Natural killer cell (primary cell): ENCODE measurements around the gene CXCR2. TPM values are rescaled to one million over a fixed set of nuclear protein-coding genes. Genes with fewer than 3 reads are reported as not detected.
"Not testable (repeated sequence)": the region's sequence is repeated elsewhere in the genome, so short reads cannot be mapped to it uniquely, and the experiment has no call there.

Experiments used
- ATAC-seq, 3 donors: fragments of 150-1000 bp in 2 of 3; fragments of 200-7000 bp in 1 of 3; cut with Tn5 transposase; 1 replicate in 1 of 3; 2 replicates in 2 of 3; pipeline ENCODE4 v1.10.0; 2021; ENCODE audit warnings: mild to moderate bottlenecking in 2 of 3, moderate library complexity in 2 of 3
- DNase-seq, 2 donors: peaks; one replicate each; pipeline versions ENCODE4 v3.0.0 to v3.0.0-alpha.2; 2013 to 2021; ENCODE audit warnings: mixed read lengths in 1 of 2
- H3K27ac ChIP-seq: one replicate; pipeline ENCODE4 v1.5.1; 2013; ENCODE audit warnings: mild to moderate bottlenecking, low read length
- H3K27me3 ChIP-seq: one replicate; pipeline ENCODE4 v1.6.1; 2013; ENCODE audit warnings: low read length; ENCODE audit not compliant: control insufficient read depth, insufficient read depth
- H3K36me3 ChIP-seq: one replicate; pipeline ENCODE4 v1.6.1; 2013; ENCODE audit warnings: low read length; ENCODE audit not compliant: control insufficient read depth, insufficient read depth
- H3K4me1 ChIP-seq: one replicate; pipeline ENCODE4 v1.6.1; 2013; ENCODE audit warnings: low read length; ENCODE audit not compliant: control insufficient read depth, insufficient read depth
- H3K4me3 ChIP-seq: one replicate; pipeline ENCODE4 v1.5.1; 2013; ENCODE audit warnings: low read length
- H3K9me3 ChIP-seq: one replicate; pipeline ENCODE4 v1.6.1; 2013; ENCODE audit warnings: low read length; ENCODE audit not compliant: control insufficient read depth, insufficient read depth
- H3K27ac Mint-ChIP-seq, 2 donors: one replicate each; pipeline ENCODE4 v1.8.0; 2022; ENCODE audit warnings: mild to moderate bottlenecking in 2 of 2, mixed read lengths in 2 of 2, moderate library complexity in 1 of 2
- H3K27me3 Mint-ChIP-seq, 2 donors: one replicate each; pipeline ENCODE4 v1.8.0; 2022; ENCODE audit warnings: low read depth in 2 of 2, mixed read lengths in 2 of 2
- H3K36me3 Mint-ChIP-seq: one replicate; pipeline ENCODE4 v1.8.0; 2022; ENCODE audit warnings: mixed read lengths
- H3K4me1 Mint-ChIP-seq, 2 donors: one replicate each; pipeline ENCODE4 v1.8.0; 2022; ENCODE audit warnings: mixed read lengths in 2 of 2
- H3K4me3 Mint-ChIP-seq: one replicate; pipeline ENCODE4 v1.8.0; 2022; ENCODE audit warnings: mild to moderate bottlenecking, moderate library complexity, mixed read lengths
- H3K9me3 Mint-ChIP-seq, 2 donors: one replicate each; pipeline ENCODE4 v1.8.0; 2022; ENCODE audit warnings: mixed read lengths in 2 of 2
- CTCF ChIP-seq: fragments of 200-600 bp; IDR thresholded peaks from one replicate; pipeline ENCODE4 v1.8.0; 2022; ENCODE audit warnings: antibody characterized with exemption
- WGBS: methylation state at CpG from one replicate; pipeline ENCODE4 v1.1.7; 2013; ENCODE audit warnings: missing lambda C conversion rate; ENCODE audit not compliant: insufficient coverage; 5-methylcytosine and 5-hydroxymethylcytosine counted together
- intact Hi-C: fragments of 100-400 bp; cut with micrococcal nuclease; formaldehyde crosslinking; loops from one replicate; pipeline ENCODE4 v1.14.2; 2022
- total RNA-seq, 4 donors: library from RNA; stranded (reverse); fragments of 120-200 nt in 1 of 4; gene quantifications; one replicate each; pipeline versions ENCODE4 v1.2.3 to v1.2.4, GENCODE V29; 2013 to 2022

Gene CXCR2
- total RNA-seq, 3 donors from 2014 or later (not counting 1 experiment from before 2014, with no cell fraction given): 24.3 to 35.3 (median 25.8) TPM

- no peak for TF ChIP-seq CTCF
- H3K36me3 ChIP-seq: no peaks in the 10 kb centered on the region
- no peaks in the 10 kb centered on the region for H3K9me3 Mint-ChIP-seq
Observed at GRCh38 chr2:218095853-218096252, 30.0 kb upstream of the CXCR2 start.

GRCh38 chr2:218097975-218098374 is 27.9 kb upstream of the CXCR2 start:
- WGBS: 78% methylated on average over 3 of the region's 3 CpGs

More at GRCh38 chr2:218095853-218096252, 30.0 kb upstream of the CXCR2 start:
- DNase-seq: no peak
- ATAC-seq: no peak
- no peaks in the 10 kb centered on the region for H3K4me1 ChIP-seq
- H3K4me1 Mint-ChIP-seq: peaks cover 6 to 8% of the 10 kb centered on the region in 2 donors
- 39% methylated on average over 8 of the region's 8 CpGs for WGBS
- H3K27me3 ChIP-seq: no peaks in the 10 kb centered on the region
- H3K27ac ChIP-seq: no peak overlapping the region
- no peak overlapping the region for H3K4me3 Mint-ChIP-seq
- no peak overlapping the region for H3K4me3 ChIP-seq
- intact Hi-C loops: no loop called here
- no peaks in the 10 kb centered on the region for H3K27me3 Mint-ChIP-seq
- no peaks in the 10 kb centered on the region for H3K9me3 ChIP-seq
- no peak overlapping the region for H3K27ac Mint-ChIP-seq
- no peaks in the 10 kb centered on the region for H3K36me3 Mint-ChIP-seq

GRCh38 chr2:218108834-218109233 is 17.0 kb upstream of the CXCR2 start:
- intact Hi-C loops: not testable (repeated sequence)
- 86% methylated on average over 7 of the region's 7 CpGs for WGBS

More at GRCh38 chr2:218097975-218098374, 27.9 kb upstream of the CXCR2 start:
- Mint-ChIP-seq H3K4me3 (no peak overlapping the region), H3K36me3 (no peaks in the 10 kb centered on the region), H3K27me3 (no peaks in the 10 kb centered on the region), H3K9me3 (no peaks in the 10 kb centered on the region), H3K4me1 (peaks cover 6 to 8% of the 10 kb centered on the region in 2 donors), H3K27ac (no peak overlapping the region)
- intact Hi-C loops: no loop called here
- Histone ChIP-seq H3K9me3 (no peaks in the 10 kb centered on the region), H3K27me3 (no peaks in the 10 kb centered on the region), H3K27ac (no peak overlapping the region), H3K4me1 (no peaks in the 10 kb centered on the region), H3K4me3 (no peak overlapping the region), H3K36me3 (no peaks in the 10 kb centered on the region)
- TF ChIP-seq CTCF: no peak
- DNase-seq: no peak
- no peak for ATAC-seq

GRCh38 chr2:218121789-218122188 is 4.0 kb upstream of the CXCR2 start:
- H3K9me3 Mint-ChIP-seq, DNase-seq, H3K4me3 Mint-ChIP-seq, H3K36me3 Mint-ChIP-seq, H3K27me3 Mint-ChIP-seq, H3K27me3 ChIP-seq, H3K36me3 ChIP-seq, ATAC-seq, H3K27ac ChIP-seq, H3K9me3 ChIP-seq, intact Hi-C loops, H3K27ac Mint-ChIP-seq, H3K4me3 ChIP-seq: not testable (repeated sequence)
- peaks cover 25% of the 10 kb centered on the region for H3K4me1 ChIP-seq
- 91% methylated on average over 3 of the region's 4 CpGs for WGBS
- peaks cover 21 to 23% of the 10 kb centered on the region in 2 donors for H3K4me1 Mint-ChIP-seq

More at GRCh38 chr2:218108834-218109233, 17.0 kb upstream of the CXCR2 start:
- not testable (repeated sequence) for H3K4me1 ChIP-seq, H3K4me1 Mint-ChIP-seq, H3K27me3 ChIP-seq, DNase-seq, H3K36me3 Mint-ChIP-seq, H3K36me3 ChIP-seq, ATAC-seq, H3K9me3 ChIP-seq, H3K4me3 ChIP-seq, H3K4me3 Mint-ChIP-seq, H3K27ac Mint-ChIP-seq, H3K9me3 Mint-ChIP-seq, H3K27ac ChIP-seq
- peaks cover 12 to 19% of the 10 kb centered on the region in 2 donors for H3K27me3 Mint-ChIP-seq

GRCh38 chr2:218122286-218122685 is 3.5 kb upstream of the CXCR2 start:
- H3K27me3 Mint-ChIP-seq, H3K27ac ChIP-seq, H3K9me3 Mint-ChIP-seq: not testable (repeated sequence)

More at GRCh38 chr2:218122286-218122685, 3.5 kb upstream of the CXCR2 start:
- H3K4me3 ChIP-seq, H3K9me3 ChIP-seq, H3K27me3 ChIP-seq, H3K27ac Mint-ChIP-seq, H3K36me3 Mint-ChIP-seq, intact Hi-C loops, H3K4me3 Mint-ChIP-seq, DNase-seq, ATAC-seq, H3K36me3 ChIP-seq: not testable (repeated sequence)
- peaks cover 30% of the 10 kb centered on the region for H3K4me1 ChIP-seq
- H3K4me1 Mint-ChIP-seq: peaks cover 23 to 25% of the 10 kb centered on the region in 2 donors
